Activated naive CD8-positive, alpha-beta T cell treated with anti-CD3 and anti-CD28 coated beads, Interleukin-2, amount 10 ng/mL, durations not matched to agents 7 days and 5 days (primary cell): ENCODE data around the gene EPB41L4A. TPM values are rescaled to one million over a fixed set of nuclear protein-coding genes. Genes with fewer than 3 reads are reported as not detected.

ENCODE experiments used
- ATAC-seq: fragments of 150-1000 bp; cut with Tn5 transposase; one replicate; pipeline ENCODE4 v1.10.0; 2021; ENCODE audit warnings: low read depth, moderate library complexity
- POLR2A ChIA-PET: fragments of 350-600 bp; sonication (Branson Sonifier 250); formaldehyde crosslinking; loops from one replicate; lab custom pipeline; 2021; ENCODE audit warnings: antibody characterized with exemption; lab: Charles Lee
- DNase-seq: peaks from one replicate; pipeline ENCODE4 v3.0.0; 2021
- H3K27ac Mint-ChIP-seq: one replicate; pipeline ENCODE4 v1.8.0; 2022; ENCODE audit warnings: mild to moderate bottlenecking, mixed read lengths
- H3K27me3 Mint-ChIP-seq: one replicate; pipeline ENCODE4 v1.8.0; 2022; ENCODE audit warnings: mild to moderate bottlenecking, moderate library complexity, mixed read lengths
- H3K36me3 Mint-ChIP-seq: one replicate; pipeline ENCODE4 v1.8.0; 2021; ENCODE audit warnings: mild to moderate bottlenecking, mixed read lengths
- H3K4me1 Mint-ChIP-seq: one replicate; pipeline ENCODE4 v1.8.0; 2021; ENCODE audit warnings: mixed read lengths
- H3K4me3 Mint-ChIP-seq: one replicate; pipeline ENCODE4 v1.8.0; 2022; ENCODE audit warnings: mild to moderate bottlenecking, moderate library complexity, mixed read lengths
- H3K9me3 Mint-ChIP-seq: one replicate; pipeline ENCODE4 v1.8.0; 2021; ENCODE audit warnings: mixed read lengths
- total RNA-seq, 2 experiments: library from RNA; stranded (reverse); gene quantifications; one replicate each; pipeline ENCODE4 v1.2.3, GENCODE V29; 2021

Gene EPB41L4A
- total RNA-seq, 2 experiments from 2014 or later, result 0.11 to 1.0 TPM

GRCh38 chr5:112306956-112307355 is 112.1 kb downstream of the EPB41L4A start:
- Mint-ChIP-seq H3K4me1 (no peaks in the 10 kb centered on the region), H3K4me3 (no peak overlapping the region), H3K27ac (no peak overlapping the region), H3K9me3 (no peaks in the 10 kb centered on the region), H3K36me3 (no peaks in the 10 kb centered on the region), H3K27me3 (peaks cover 16% of the 10 kb centered on the region)
- ATAC-seq (no peak), DNase-seq (no peak)
- POLR2A ChIA-PET, result no interaction called here

GRCh38 chr5:112304743-112305142 is 114.3 kb downstream of the EPB41L4A start:
- DNase-seq, result no peak
- no peak for ATAC-seq
- Mint-ChIP-seq H3K4me1 (no peaks in the 10 kb centered on the region), H3K36me3 (no peaks in the 10 kb centered on the region), H3K9me3 (no peaks in the 10 kb centered on the region), H3K27ac (no peak overlapping the region), H3K27me3 (peaks cover 19% of the 10 kb centered on the region), H3K4me3 (no peak overlapping the region)
- POLR2A ChIA-PET, result no interaction called here

DNA sequence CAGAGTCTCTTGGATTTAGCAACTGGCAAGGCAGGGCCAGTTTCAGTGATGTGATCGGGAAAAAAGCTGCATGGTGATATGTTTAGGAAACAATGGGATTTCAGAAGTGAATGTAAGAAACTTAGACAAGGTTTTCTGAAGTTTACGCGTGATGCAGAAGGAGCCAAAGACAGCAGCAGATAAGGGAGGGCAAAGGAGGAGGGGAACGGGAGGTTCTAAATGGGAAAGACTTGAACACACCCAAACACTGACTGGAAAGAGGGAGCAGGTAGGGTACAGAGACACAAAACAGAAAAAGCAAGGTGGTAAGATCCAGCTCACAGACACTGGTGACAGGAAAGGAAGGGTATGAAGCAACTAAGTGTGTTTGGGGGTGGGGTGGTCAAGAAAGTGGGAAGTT is 115.4 kb downstream of the EPB41L4A start:
- no peak for ATAC-seq
- H3K27ac Mint-ChIP-seq, result no peak overlapping the region

DNA sequence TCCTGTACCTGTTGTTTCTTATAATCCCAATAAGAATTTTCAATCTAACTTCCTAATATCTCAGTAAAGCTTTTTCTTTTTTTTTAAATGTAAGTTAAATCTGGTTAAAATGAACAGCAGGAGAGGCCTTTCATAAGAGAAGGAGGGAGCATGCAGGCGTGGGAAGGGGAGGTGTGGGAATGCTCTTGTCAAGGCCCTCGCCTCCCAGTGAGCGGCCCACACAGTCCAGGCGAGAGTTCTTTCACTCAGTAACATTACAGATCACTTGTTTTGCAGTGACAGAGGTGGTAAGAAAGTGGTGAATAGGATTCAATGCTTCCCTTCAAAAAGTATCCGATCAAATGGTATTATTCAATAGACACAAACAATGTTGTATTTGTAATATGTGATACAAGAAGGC is 125.0 kb downstream of the EPB41L4A start:
- Mint-ChIP-seq H3K27ac (no peak overlapping the region), H3K27me3 (peaks cover 2% of the 10 kb centered on the region), H3K36me3 (no peaks in the 10 kb centered on the region), H3K4me3 (no peak overlapping the region), H3K9me3 (peaks cover 6% of the 10 kb centered on the region), H3K4me1 (no peaks in the 10 kb centered on the region)
- DNase-seq, result no peak
- no peak for ATAC-seq
- POLR2A ChIA-PET, result no interaction called here

More for the DNA sequence above, 115.4 kb downstream of the EPB41L4A start:
- H3K27me3 Mint-ChIP-seq, result peaks cover 19% of the 10 kb centered on the region
- POLR2A ChIA-PET, result no interaction called here
- no peaks in the 10 kb centered on the region for H3K36me3 Mint-ChIP-seq
- no peak overlapping the region for H3K4me3 Mint-ChIP-seq
- no peaks in the 10 kb centered on the region for H3K4me1 Mint-ChIP-seq
- H3K9me3 Mint-ChIP-seq, result peaks cover 2% of the 10 kb centered on the region
- no peak for DNase-seq

DNA sequence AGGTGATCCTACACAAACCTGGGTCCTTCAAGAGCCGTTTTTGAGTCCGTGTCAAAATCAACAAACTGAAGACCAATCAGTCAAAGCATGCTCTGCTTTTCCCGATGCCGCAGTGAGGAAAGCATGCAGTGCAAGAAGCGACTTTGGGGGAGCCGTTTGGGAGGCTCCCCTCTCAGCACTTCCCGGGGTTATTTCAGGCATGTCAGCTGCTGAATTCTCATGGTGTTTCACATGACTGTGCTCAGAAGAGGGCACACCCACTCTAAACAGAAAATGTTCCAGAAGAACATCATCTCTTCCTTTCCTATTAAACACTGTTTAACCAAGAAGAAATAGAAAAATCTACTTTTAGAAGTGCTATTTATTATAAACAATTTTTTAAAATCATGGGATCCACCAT is 125.5 kb downstream of the EPB41L4A start:
- Mint-ChIP-seq H3K9me3 (peaks cover 4% of the 10 kb centered on the region), H3K27ac (no peak overlapping the region), H3K36me3 (no peaks in the 10 kb centered on the region), H3K4me1 (no peaks in the 10 kb centered on the region), H3K27me3 (peaks cover 2% of the 10 kb centered on the region), H3K4me3 (no peak overlapping the region)
- POLR2A ChIA-PET, result no interaction called here
- DNase-seq (no peak), ATAC-seq (no peak)

DNA sequence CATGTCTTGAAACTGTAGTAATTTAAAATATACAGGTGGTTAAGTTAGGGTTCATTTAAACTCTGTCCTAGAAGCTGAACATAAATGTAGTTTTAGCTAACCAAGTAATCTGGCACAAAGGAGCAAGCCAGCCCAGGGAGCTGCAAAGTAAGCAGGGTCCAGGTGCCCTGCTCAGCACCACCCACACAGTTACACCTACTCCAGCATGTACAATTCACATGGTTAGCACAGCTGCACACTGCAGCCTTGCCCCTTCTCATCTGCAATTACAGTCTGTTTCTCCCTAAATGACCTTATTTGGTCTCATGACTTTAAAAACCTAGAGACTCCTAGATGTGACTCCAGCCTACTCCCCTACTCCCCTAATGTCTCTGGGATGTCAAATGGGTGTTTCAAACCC is 128.4 kb downstream of the EPB41L4A start:
- Mint-ChIP-seq H3K27me3 (peaks cover 2% of the 10 kb centered on the region), H3K4me1 (no peaks in the 10 kb centered on the region), H3K36me3 (no peaks in the 10 kb centered on the region), H3K4me3 (no peak overlapping the region), H3K9me3 (no peaks in the 10 kb centered on the region), H3K27ac (no peak overlapping the region)
- POLR2A ChIA-PET, result no interaction called here
- DNase-seq (no peak), ATAC-seq (no peak)

DNA sequence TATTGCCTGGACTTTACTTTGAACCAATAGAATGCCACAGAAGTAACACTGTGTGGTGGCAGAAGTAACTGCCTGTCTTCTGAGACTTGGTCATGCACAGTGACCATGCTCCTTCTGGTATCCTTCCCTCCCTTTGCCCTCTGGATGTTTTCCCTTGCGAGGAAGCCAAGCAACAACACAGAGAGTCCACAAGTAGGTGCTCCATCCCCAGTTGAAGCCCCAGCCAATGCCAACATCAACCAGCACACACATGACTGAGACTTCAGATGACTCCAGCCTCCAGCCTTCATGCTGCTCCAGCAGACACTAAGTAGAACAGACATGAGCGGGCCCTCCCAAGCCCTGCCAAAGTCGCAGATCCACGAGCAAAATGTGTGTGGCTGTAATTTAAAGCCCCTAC is 129.6 kb downstream of the EPB41L4A start:
- Mint-ChIP-seq H3K4me1 (no peaks in the 10 kb centered on the region), H3K9me3 (no peaks in the 10 kb centered on the region), H3K27ac (no peak overlapping the region), H3K4me3 (no peak overlapping the region), H3K36me3 (no peaks in the 10 kb centered on the region), H3K27me3 (peaks cover 3% of the 10 kb centered on the region)
- DNase-seq, result no peak
- ATAC-seq, result no peak
- POLR2A ChIA-PET, result no interaction called here

DNA sequence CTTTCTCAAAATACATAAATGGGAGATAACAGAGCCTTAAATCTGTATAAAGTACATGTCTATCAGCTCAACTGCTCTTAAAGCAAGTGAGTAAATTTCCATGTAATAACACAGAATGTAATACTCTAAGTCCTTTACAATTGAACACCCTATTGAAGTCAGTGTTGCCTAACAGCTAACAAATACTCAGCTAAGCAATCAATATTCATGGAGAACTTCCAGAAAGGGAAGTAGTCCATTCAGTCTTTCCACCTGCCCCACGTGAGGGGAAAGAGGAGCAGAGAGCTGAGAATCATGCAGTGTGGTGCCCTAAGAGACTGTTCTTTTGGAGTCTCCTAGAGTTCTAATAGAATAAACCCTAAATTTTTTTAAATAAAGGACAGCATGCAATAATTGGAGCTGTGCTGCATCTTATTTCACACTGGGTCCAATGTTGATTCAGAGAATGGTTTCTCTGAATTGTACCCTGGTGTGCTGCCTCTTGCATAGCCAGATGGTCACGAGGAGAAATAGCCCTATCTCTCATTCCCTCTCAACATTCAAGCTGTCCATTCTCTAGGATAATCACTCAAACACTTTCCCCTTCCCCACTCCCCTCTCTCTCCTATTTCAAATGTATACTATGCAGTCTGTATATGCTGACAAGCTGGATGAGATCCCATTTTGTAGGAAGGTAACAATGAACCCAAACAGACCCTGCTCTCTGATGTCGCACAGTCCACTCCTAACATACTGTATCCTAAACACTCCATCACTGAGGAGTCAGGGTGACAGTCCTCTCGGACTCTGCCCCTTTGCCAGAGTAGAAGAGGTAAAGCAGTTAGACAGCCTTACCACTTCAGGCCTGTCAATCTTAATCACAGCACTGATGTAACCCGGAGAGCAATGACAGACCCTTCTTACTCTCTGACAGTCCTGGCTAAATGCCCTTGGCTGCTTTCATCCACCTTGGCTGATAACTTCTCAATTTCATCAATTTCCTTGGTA is 134.8 kb downstream of the EPB41L4A start:
- DNase-seq (no peak), ATAC-seq (no peak)
- Mint-ChIP-seq H3K4me3 (no peak overlapping the region), H3K27me3 (peaks cover 4% of the 10 kb centered on the region), H3K4me1 (no peaks in the 10 kb centered on the region), H3K27ac (no peak overlapping the region), H3K36me3 (no peaks in the 10 kb centered on the region), H3K9me3 (no peaks in the 10 kb centered on the region)
- POLR2A ChIA-PET, result no interaction called here

DNA sequence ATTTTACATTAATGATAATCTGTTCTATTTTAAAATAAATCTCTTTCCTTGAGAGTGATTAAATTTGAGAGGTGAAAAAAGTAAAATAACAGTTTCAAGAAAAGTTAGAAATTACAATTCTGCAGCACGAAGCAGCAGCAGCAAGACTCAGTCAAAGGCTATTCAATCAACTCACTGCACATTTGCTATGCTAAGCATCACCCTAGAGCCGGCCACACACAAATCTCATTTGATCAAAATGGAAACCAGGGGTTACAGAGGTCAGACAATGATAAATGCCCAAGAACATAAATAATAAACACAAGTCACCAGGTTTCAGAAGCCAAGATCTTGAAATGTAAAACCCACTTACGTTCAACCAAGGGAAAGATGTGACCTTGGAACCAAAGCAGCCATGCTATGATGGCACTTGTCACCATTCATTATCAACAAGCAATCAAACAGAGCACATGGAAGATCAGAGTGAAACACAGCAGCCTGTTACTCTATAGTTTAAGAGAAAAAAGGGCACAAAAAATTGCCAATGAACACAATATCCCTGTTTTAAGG is 136.0 kb downstream of the EPB41L4A start:
- Mint-ChIP-seq H3K4me3 (no peak overlapping the region), H3K36me3 (no peaks in the 10 kb centered on the region), H3K27ac (no peak overlapping the region), H3K9me3 (no peaks in the 10 kb centered on the region), H3K27me3 (peaks cover 4% of the 10 kb centered on the region), H3K4me1 (no peaks in the 10 kb centered on the region)
- DNase-seq (no peak), ATAC-seq (no peak)
- POLR2A ChIA-PET, result no interaction called here

DNA sequence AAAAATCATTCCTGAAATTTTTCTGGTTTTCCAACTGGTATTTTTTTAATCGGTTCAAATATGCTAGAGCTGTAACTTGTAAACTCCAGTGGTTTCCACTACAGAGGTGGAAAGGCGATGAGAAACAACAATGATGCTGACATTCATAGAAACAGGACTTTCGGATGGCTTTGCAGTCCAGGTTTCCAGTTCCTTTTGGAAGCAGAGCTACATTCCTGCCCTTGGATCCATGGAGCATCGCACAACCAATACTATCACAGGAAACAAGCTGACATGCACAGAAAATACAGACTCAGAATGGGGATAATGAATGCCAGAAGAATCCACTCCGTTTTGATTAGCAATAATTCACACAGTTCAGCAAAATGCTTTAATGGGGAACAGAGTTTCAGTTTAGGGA is 140.0 kb downstream of the EPB41L4A start:
- peaks cover 3% of the 10 kb centered on the region for H3K27me3 Mint-ChIP-seq
- POLR2A ChIA-PET, result no interaction called here

GRCh38 chr5:112276991-112277390 is 142.1 kb downstream of the EPB41L4A start:
- no peaks in the 10 kb centered on the region for H3K9me3 Mint-ChIP-seq
- H3K27ac Mint-ChIP-seq, result no peak overlapping the region
- no peaks in the 10 kb centered on the region for H3K36me3 Mint-ChIP-seq
- DNase-seq, result no peak
- POLR2A ChIA-PET, result no interaction called here
- peaks cover 3% of the 10 kb centered on the region for H3K27me3 Mint-ChIP-seq
- H3K4me3 Mint-ChIP-seq, result no peak overlapping the region
- no peak for ATAC-seq
- H3K4me1 Mint-ChIP-seq, result no peaks in the 10 kb centered on the region

More for the DNA sequence above, 140.0 kb downstream of the EPB41L4A start:
- Mint-ChIP-seq H3K27ac (no peak overlapping the region), H3K9me3 (no peaks in the 10 kb centered on the region), H3K4me3 (no peak overlapping the region), H3K36me3 (no peaks in the 10 kb centered on the region), H3K4me1 (no peaks in the 10 kb centered on the region)
- no peak for DNase-seq
- no peak for ATAC-seq

DNA sequence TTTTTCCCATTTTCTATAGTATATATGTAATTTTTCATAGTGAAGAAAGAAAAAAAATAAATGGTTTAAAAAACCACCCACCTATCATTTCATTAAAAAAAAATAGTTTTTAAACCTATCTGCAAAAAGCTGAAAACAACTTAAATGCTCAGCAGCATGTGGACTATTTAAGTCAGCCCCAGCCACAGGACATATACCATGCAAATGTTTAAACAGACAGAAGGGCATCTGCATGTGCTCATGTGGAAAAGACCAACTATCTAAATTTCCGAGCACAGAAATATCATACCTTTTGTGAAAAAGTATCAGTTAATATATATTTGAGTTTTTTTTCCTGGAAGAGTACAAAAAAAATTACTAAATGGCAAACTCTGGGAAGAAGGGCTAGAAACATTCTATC is 143.4 kb downstream of the EPB41L4A start:
- Mint-ChIP-seq H3K4me1 (no peaks in the 10 kb centered on the region), H3K27ac (no peak overlapping the region), H3K36me3 (no peaks in the 10 kb centered on the region), H3K9me3 (no peaks in the 10 kb centered on the region), H3K4me3 (no peak overlapping the region), H3K27me3 (peaks cover 3% of the 10 kb centered on the region)
- no peak for ATAC-seq
- POLR2A ChIA-PET, result no interaction called here
- no peak for DNase-seq

- DNase-seq (no peak), ATAC-seq (no peak)
- Mint-ChIP-seq H3K9me3 (no peaks in the 10 kb centered on the region), H3K27me3 (peaks cover 7% of the 10 kb centered on the region), H3K27ac (no peak overlapping the region), H3K36me3 (no peaks in the 10 kb centered on the region), H3K4me3 (no peak overlapping the region), H3K4me1 (peaks cover 6% of the 10 kb centered on the region)
- POLR2A ChIA-PET, result no interaction called here
Observed at GRCh38 chr5:112270299-112271293, 148.5 kb downstream of the EPB41L4A start.
